ENCODE data around the gene BIN2.
"Not testable (repeated sequence)": the region's sequence is repeated elsewhere in the genome, so short reads cannot be mapped to it uniquely, and the experiment has no call there.

The BIN2 gene

GRCh38 chr12:51345681-51346080, 21.7 kb upstream of the BIN2 start:
- no peak for DNase-seq

GRCh38 chr12:51343201-51343600, 19.2 kb upstream of the BIN2 start:
- DNase-seq: no peak

GRCh38 chr12:51342416-51342815, 18.4 kb upstream of the BIN2 start:
- DNase-seq: no peak

- peak; percentile 84 to 91 (median 86) for DNase-seq
Observed at GRCh38 chr12:51341251-51342007, 17.5 kb upstream of the BIN2 start.

- DNase-seq: no peak
Observed at GRCh38 chr12:51339750-51340149, 15.8 kb upstream of the BIN2 start.

GRCh38 chr12:51337336-51337735, 13.4 kb upstream of the BIN2 start:
- DNase-seq: not testable (repeated sequence)

GRCh38 chr12:51335931-51336330, 12.0 kb upstream of the BIN2 start:
- DNase-seq: peak in 2 of 4 experiments; percentile 51 to 58

- DNase-seq: peak in 3 of 4 experiments; percentile 22 to 50 (median 39)
Observed at GRCh38 chr12:51334764-51335163, 10.8 kb upstream of the BIN2 start.

GRCh38 chr12:51333536-51333935, 9.6 kb upstream of the BIN2 start:
- DNase-seq: no peak

GRCh38 chr12:51330186-51330585, 6.2 kb upstream of the BIN2 start:
- DNase-seq: no peak

- DNase-seq: peak in 2 of 4 experiments; percentile 35 to 44
Observed at GRCh38 chr12:51329742-51330141, 5.8 kb upstream of the BIN2 start.

GRCh38 chr12:51328587-51328986, 4.6 kb upstream of the BIN2 start:
- no peak for DNase-seq

- peak; percentile 82 to 94 (median 86) for DNase-seq
Observed at GRCh38 chr12:51326698-51327439, 2.9 kb upstream of the BIN2 start.

GRCh38 chr12:51324953-51325352, 979 bp upstream of the BIN2 start:
- peak in 1 of 4 experiments; percentile 26 for DNase-seq

GRCh38 chr12:51323317-51323960, 535 bp downstream of the BIN2 start:
- DNase-seq: peak in 2 of 4 experiments; percentile 30 to 49

- peak in 3 of 4 experiments; percentile 48 to 55 (median 55) for DNase-seq
Observed at GRCh38 chr12:51322452-51322851, 1.5 kb downstream of the BIN2 start.

- no peak for DNase-seq
Observed at GRCh38 chr12:51321882-51322281, 2.1 kb downstream of the BIN2 start.

GRCh38 chr12:51320695-51321320, 3.2 kb downstream of the BIN2 start:
- no peak for DNase-seq

- DNase-seq: no peak
Observed at GRCh38 chr12:51320311-51320694, 3.7 kb downstream of the BIN2 start.

- no peak for DNase-seq
Observed at GRCh38 chr12:51318846-51319599, 5.0 kb downstream of the BIN2 start.

- DNase-seq: not testable (repeated sequence)
Observed at GRCh38 chr12:51318057-51318806, 5.7 kb downstream of the BIN2 start.

Data from suppressor macrophage (primary cell).